K562 (cell line): ENCODE measurements around the gene PSMG3. TPM values are rescaled to one million over a fixed set of nuclear protein-coding genes. Genes with fewer than 3 reads are reported as not detected.

Experiments used
- ATAC-seq: fragments of 200-7000 bp; cut with Tn5 transposase; 3 replicates; pipeline ENCODE4 v1.9.1; 2020; ENCODE audit warnings: moderate library complexity
- BruUV-seq: library from RNA; stranded (reverse); fragments of 400-500 nt; replicated peaks from 2 replicates; lab custom pipeline; 2021; lab: Mats Ljungman, UMichigan
- CTCF ChIA-PET: fragments of 300-600 bp; formaldehyde crosslinking; extraction: SDS; loops from one replicate; lab custom pipeline; 2021; ENCODE audit warnings: low intra/inter-chr PET ratio; lab: Yijun Ruan, JAX
- POLR2A ChIA-PET: fragments of 300-600, 350-650 bp; sonication (Branson Sonifier 250); formaldehyde crosslinking; extraction: SDS; loops from one replicate; lab custom pipeline; 2021; ENCODE audit warnings: antibody characterized with exemption, inconsistent platforms; lab: Yijun Ruan, JAX
- DNase-seq, 4 experiments: peaks; one replicate each; pipeline versions ENCODE4 v3.0.0 to v3.0.0-alpha.2; 2011 to 2018; ENCODE audit warnings: low spot score in 3 of 4, mixed read lengths in 3 of 4; ENCODE audit errors: extremely low read depth in 1 of 4
- FAIRE-seq: peaks from 2 replicates; lab custom pipeline; 2011; peaks lifted over from hg19 to GRCh38; lab: Jason Lieb, UNC
- H2AFZ ChIP-seq: 2 replicates; pipeline ENCODE4 v1.6.0; 2011; ENCODE audit warnings: low read depth, low read length, control low read depth, inconsistent platforms
- H3K27ac ChIP-seq: fragments of 200-600 bp; 3 replicates; pipeline ENCODE4 v1.8.0; 2011; ENCODE audit warnings: low read depth, mild to moderate bottlenecking, control low read depth, inconsistent platforms, low read length, moderate library complexity, mixed read lengths; ENCODE audit errors: extremely low read depth
- H3K27me3 ChIP-seq, 2 experiments: fragments of 300-600 bp in 1 of 2; 2 replicates in 1 of 2; 3 replicates in 1 of 2; pipeline versions ENCODE4 v1.6.0 to v1.8.0; 2011; ENCODE audit warnings: inconsistent platforms in 2 of 2, low read length in 2 of 2, mild to moderate bottlenecking in 1 of 2, mixed read lengths in 1 of 2, moderate library complexity in 1 of 2; ENCODE audit not compliant: control insufficient read depth in 2 of 2, insufficient read depth in 2 of 2
- H3K36me3 ChIP-seq: fragments of 300-600 bp; 3 replicates; pipeline ENCODE4 v1.8.0; 2011; ENCODE audit warnings: mild to moderate bottlenecking, low read length, inconsistent platforms; ENCODE audit not compliant: control insufficient read depth, insufficient read depth
- H3K4me1 ChIP-seq, 2 experiments: fragments of 200-600 bp in 1 of 2; replicated peaks in 1 of 2; 2 replicates in 1 of 2; 3 replicates in 1 of 2; pipeline versions ENCODE4 v1.5.1 to v1.8.0; 2011; ENCODE audit warnings: inconsistent platforms in 2 of 2, low read length in 2 of 2, mild to moderate bottlenecking in 1 of 2, mixed read lengths in 1 of 2, moderate library complexity in 1 of 2; ENCODE audit not compliant: control insufficient read depth in 2 of 2, insufficient read depth in 2 of 2
- H3K4me2 ChIP-seq: 2 replicates; pipeline ENCODE4 v1.6.1; 2011; ENCODE audit warnings: low read length, control low read depth, inconsistent platforms, mixed read lengths; ENCODE audit not compliant: insufficient read depth
- H3K4me3 ChIP-seq: fragments of 200-600 bp; sonication (generic), shearing (Covaris generic); 2 replicates; pipeline ENCODE4 v1.5.1; 2016; ENCODE audit warnings: control low read depth, inconsistent platforms
- H3K79me2 ChIP-seq: fragments of 200-600 bp; 3 replicates; pipeline ENCODE4 v1.8.0; 2011; ENCODE audit warnings: low read length, inconsistent platforms; ENCODE audit not compliant: control insufficient read depth, insufficient read depth
- H3K9ac ChIP-seq, 2 experiments: 2 replicates each; pipeline versions ENCODE4 v1.6.0 to v1.6.1; 2011; ENCODE audit warnings: low read depth in 2 of 2, low read length in 2 of 2, control low read depth in 1 of 2, inconsistent platforms in 1 of 2, mild to moderate bottlenecking in 1 of 2, mixed read lengths in 1 of 2; ENCODE audit not compliant: insufficient read depth in 1 of 2
- H3K9me1 ChIP-seq: one replicate; pipeline ENCODE4 v1.6.0; 2011; ENCODE audit warnings: inconsistent platforms, mild to moderate bottlenecking, low read length, moderate library complexity; ENCODE audit not compliant: control insufficient read depth, insufficient read depth
- H3K9me3 ChIP-seq: replicated peaks from 2 replicates; pipeline ENCODE4 v1.5.1; 2011; ENCODE audit warnings: low read depth, low read length, inconsistent platforms; ENCODE audit not compliant: control insufficient read depth, insufficient read depth
- H4K20me1 ChIP-seq: replicated peaks from 2 replicates; pipeline ENCODE4 v1.6.1; 2011; ENCODE audit warnings: low read length, inconsistent platforms, mixed read lengths; ENCODE audit not compliant: control insufficient read depth, insufficient read depth
- EP400 ChIP-seq: fragments of 450-650 bp; IDR thresholded peaks from 2 replicates; pipeline ENCODE4 v1.6.1; 2017; ENCODE audit warnings: antibody characterized with exemption, mild to moderate bottlenecking, moderate library complexity
- JUND ChIP-seq, 2 experiments: IDR thresholded peaks; 2 replicates in 1 of 2; 3 replicates in 1 of 2; pipeline ENCODE4 v1.6.1; 2011; ENCODE audit warnings: borderline replicate concordance in 2 of 2, low read depth in 2 of 2, low read length in 2 of 2, improper control_type of control experiment in 1 of 2, missing biosample characterization in 1 of 2, missing genetic modification characterization in 1 of 2, missing genetic modification reagents in 1 of 2
- POLR2AphosphoS5 ChIP-seq: IDR thresholded peaks from 2 replicates; pipeline ENCODE4 v1.6.1; 2011; ENCODE audit warnings: mild to moderate bottlenecking, low read depth, low read length, moderate library complexity; ENCODE audit not compliant: control insufficient read depth, insufficient read depth
- RBM15 ChIP-seq: fragments of 200-400 bp; formaldehyde crosslinking; IDR thresholded peaks from 2 replicates; pipeline ENCODE4 v1.6.1; 2018; ENCODE audit warnings: mild to moderate bottlenecking, low read length, moderate library complexity; ENCODE audit not compliant: insufficient read depth
- SNAPC5 ChIP-seq: fragments of 250-450 bp; sonication (Bioruptor Pico); IDR thresholded peaks from 2 replicates; pipeline ENCODE4 v1.8.0; 2021; ENCODE audit warnings: moderate library complexity, mild to moderate bottlenecking, inconsistent platforms
- WGBS: fragments of 100-300 bp; shearing (Covaris generic); methylation state at CpG from one replicate; pipeline ENCODE4 v1.1.6; 2016; ENCODE audit warnings: low coverage, mixed read lengths; ENCODE audit not compliant: insufficient coverage; ENCODE audit errors: missing lambda C conversion rate; 5-methylcytosine and 5-hydroxymethylcytosine counted together
- in situ Hi-C: fragments of 300-500 bp; cut with MboI; formaldehyde crosslinking; loops from 4 replicates; pipeline ENCODE4 v1.15.0; 2018; ENCODE audit warnings: inconsistent platforms, mixed read lengths
- intact Hi-C: fragments of 100-400 bp; cut with micrococcal nuclease; formaldehyde crosslinking; loops from 2 replicates; pipeline ENCODE4 v1.14.2; 2022
- polyA plus RNA-seq, 8 experiments: library from polyadenylated mRNA; depleted of rRNA in 4 of 8; stranded (reverse) in 5 of 8; unstranded in 3 of 8; fragments of >200 nt; fragmentation: Nextera tagmentation in 2 of 8; fragmentation: Illumina TruSeq in 1 of 8; extraction: Ambion mirVana in 2 of 8; extraction: Trizol in 1 of 8; gene quantifications; 2 replicates each; pipeline versions ENCODE4 v1.2.1 to v1.2.3, GENCODE V29; 2011 to 2014; ENCODE audit warnings: inconsistent platforms in 1 of 8, missing spikeins in 1 of 8
- total RNA-seq, 7 experiments: library from RNA; depleted of rRNA in 6 of 7; stranded (reverse); fragments of >200 nt in 6 of 7; fragmentation: Illumina TruSeq in 2 of 7; extraction: Trizol in 2 of 7; gene quantifications; 2 replicates each; pipeline versions ENCODE4 v1.2.1 to v1.2.3, GENCODE V29; 2011 to 2021; ENCODE audit warnings: low replicate concordance in 1 of 7
- TF ChIP-seq, protein P1 (sequence below): fragments of 450-650 bp; IDR thresholded peaks from 2 replicates; pipeline ENCODE4 v1.6.1; 2016; ENCODE audit warnings: antibody characterized with exemption
- TF ChIP-seq, protein P2 (sequence below), 2 experiments: fragments of 450-650 bp; IDR thresholded peaks; 2 replicates each; pipeline ENCODE4 v1.6.1; 2018; ENCODE audit warnings: mild to moderate bottlenecking in 2 of 2, low read depth in 1 of 2; ENCODE audit not compliant: partially characterized antibody in 2 of 2

Gene PSMG3
- total and polyA plus RNA-seq, 9 of the 15 experiments (the other 6 are each of a cell fraction or from before 2014, with no cell fraction given): 34.8 to 122 (median 80.1) TPM

DNA sequence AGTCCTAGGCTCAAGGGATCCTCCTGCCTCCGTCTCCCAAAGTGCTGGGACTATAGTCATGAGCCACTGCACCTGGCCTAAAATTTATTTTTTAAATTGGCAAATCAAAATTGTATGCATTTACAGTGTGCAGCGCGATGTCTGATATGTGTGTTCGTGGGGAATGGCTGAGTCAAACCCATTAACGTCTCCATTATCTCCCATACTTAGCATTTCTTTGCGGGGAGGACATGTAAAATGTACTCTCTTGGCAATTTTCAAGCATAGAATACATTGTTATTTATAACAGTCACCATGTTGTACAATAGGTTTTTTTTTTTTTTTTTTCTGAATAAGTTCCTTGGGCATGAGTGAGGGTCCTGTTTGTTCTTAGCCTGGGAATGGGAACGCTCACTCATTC, 17.6 kb downstream of the PSMG3 start:
- Histone ChIP-seq H4K20me1 (no peaks in the 10 kb centered on the region), H3K4me3 (no peak overlapping the region), H3K36me3 (no peaks in the 10 kb centered on the region), H3K27ac (no peak overlapping the region), H3K4me1 (peaks cover 0 to 68% of the 10 kb centered on the region in 2 experiments; a peak in 4 of 5 replicates), H3K4me2 (no peak overlapping the region), H3K27me3 (peaks cover 0 to 18% of the 10 kb centered on the region in 2 experiments; a peak in 2 of 5 replicates), H3K9me1 (no peaks in the 10 kb centered on the region), H2AFZ (no peak overlapping the region)
- CTCF ChIA-PET: no interaction called here
- no TSS peak for BruUV-seq
- 18% methylated on average over 7 of the region's 7 CpGs for WGBS
- ATAC-seq: no peak
- no peak for FAIRE-seq
- intact Hi-C loops: no loop called here
- in situ Hi-C loops: no loop called here
- POLR2A ChIA-PET: no interaction called here
- TF ChIP-seq POLR2AphosphoS5 (no peak), SNAPC5 (CRISPR knock-in tag) (no peak), RBM15 (no peak), EP400 (no peak), JUND (IDR thresholded peaks at IDR 0.05; ENCODE audit: borderline replicate concordance, low read depth, low read length) (no peak), JUND (tag; IDR thresholded peaks at IDR 0.05; ENCODE audit: borderline replicate concordance, low read depth, low read length) (no peak)
- TF ChIP-seq, protein P1, sequence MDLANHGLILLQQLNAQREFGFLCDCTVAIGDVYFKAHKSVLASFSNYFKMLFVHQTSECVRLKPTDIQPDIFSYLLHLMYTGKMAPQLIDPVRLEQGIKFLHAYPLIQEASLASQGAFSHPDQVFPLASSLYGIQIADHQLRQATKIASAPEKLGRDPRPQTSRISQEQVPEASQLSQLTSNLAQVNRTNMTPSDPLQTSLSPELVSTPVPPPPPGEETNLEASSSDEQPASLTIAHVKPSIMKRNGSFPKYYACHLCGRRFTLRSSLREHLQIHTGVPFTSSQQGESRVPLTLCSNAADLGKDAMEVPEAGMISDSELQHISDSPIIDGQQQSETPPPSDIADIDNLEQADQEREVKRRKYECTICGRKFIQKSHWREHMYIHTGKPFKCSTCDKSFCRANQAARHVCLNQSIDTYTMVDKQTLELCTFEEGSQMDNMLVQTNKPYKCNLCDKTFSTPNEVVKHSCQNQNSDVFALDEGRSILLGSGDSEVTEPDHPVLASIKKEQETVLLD: no peak
- TF ChIP-seq, protein P2, sequence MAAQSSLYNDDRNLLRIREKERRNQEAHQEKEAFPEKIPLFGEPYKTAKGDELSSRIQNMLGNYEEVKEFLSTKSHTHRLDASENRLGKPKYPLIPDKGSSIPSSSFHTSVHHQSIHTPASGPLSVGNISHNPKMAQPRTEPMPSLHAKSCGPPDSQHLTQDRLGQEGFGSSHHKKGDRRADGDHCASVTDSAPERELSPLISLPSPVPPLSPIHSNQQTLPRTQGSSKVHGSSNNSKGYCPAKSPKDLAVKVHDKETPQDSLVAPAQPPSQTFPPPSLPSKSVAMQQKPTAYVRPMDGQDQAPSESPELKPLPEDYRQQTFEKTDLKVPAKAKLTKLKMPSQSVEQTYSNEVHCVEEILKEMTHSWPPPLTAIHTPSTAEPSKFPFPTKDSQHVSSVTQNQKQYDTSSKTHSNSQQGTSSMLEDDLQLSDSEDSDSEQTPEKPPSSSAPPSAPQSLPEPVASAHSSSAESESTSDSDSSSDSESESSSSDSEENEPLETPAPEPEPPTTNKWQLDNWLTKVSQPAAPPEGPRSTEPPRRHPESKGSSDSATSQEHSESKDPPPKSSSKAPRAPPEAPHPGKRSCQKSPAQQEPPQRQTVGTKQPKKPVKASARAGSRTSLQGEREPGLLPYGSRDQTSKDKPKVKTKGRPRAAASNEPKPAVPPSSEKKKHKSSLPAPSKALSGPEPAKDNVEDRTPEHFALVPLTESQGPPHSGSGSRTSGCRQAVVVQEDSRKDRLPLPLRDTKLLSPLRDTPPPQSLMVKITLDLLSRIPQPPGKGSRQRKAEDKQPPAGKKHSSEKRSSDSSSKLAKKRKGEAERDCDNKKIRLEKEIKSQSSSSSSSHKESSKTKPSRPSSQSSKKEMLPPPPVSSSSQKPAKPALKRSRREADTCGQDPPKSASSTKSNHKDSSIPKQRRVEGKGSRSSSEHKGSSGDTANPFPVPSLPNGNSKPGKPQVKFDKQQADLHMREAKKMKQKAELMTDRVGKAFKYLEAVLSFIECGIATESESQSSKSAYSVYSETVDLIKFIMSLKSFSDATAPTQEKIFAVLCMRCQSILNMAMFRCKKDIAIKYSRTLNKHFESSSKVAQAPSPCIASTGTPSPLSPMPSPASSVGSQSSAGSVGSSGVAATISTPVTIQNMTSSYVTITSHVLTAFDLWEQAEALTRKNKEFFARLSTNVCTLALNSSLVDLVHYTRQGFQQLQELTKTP (IDR thresholded peaks at IDR 0.05; ENCODE audit: low read depth in 1 of 2, partially characterized antibody in 2 of 2): no peak
- TF ChIP-seq, all 486 proteins: peak for 0
- no peak for DNase-seq
- Histone ChIP-seq H3K9me3 (no peaks in the 10 kb centered on the region), H3K9ac (no peak overlapping the region), H3K79me2 (no peaks in the 10 kb centered on the region)
